Ovary (tissue), 3 donors: Measurements from ENCODE around the gene AGO1.

Source experiments
- CTCF ChIP-seq, 3 donors: fragments of 450-650 bp in 2 of 3; fragments of 200-600 bp in 1 of 3; IDR thresholded peaks; one replicate each; pipeline versions ENCODE4 v1.5.1 to v1.8.0; 2016 to 2022; ENCODE audit warnings: antibody characterized with exemption in 3 of 3, mild to moderate bottlenecking in 1 of 3
- POLR2A ChIP-seq: fragments of 450-650 bp; IDR thresholded peaks from one replicate; pipeline ENCODE4 v1.6.1; 2017; ENCODE audit warnings: antibody characterized with exemption, mild to moderate bottlenecking, moderate library complexity
- donor health status: DM: no; HTN: no; CAD: no.

GRCh38 chr1:35958558-35958957, 75.5 kb downstream of the AGO1 start:
- TF ChIP-seq POLR2A (no peak), CTCF (IDR thresholded peaks at IDR 0.05) (no peak)
